ENCODE measurements around the gene CD72.

The CD72 gene

DNA sequence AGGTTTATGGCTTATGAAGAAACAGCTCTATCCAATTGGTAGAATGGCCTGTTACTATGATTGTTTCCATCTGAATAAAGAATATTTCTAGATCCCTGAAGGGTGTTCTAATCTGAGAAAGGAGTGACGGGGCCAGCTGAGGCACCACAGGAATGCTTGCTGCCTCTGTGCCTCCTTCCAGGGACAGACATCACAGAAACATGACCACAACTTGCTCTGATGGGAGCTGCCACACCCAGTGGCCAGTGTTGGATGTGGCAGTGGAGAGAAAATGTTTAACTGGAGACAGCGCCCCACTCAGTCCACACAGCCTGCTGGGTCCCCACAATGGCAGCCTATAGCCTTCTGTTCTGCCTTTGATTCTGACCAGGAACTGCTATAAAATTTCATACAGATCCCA, 51.8 kb downstream of the CD72 start:
- no peak for ATAC-seq
- H3K27ac Mint-ChIP-seq: no peak overlapping the region
- peaks cover 8% of the 10 kb centered on the region for H3K36me3 Mint-ChIP-seq
- H3K4me1 Mint-ChIP-seq: peaks cover 38% of the 10 kb centered on the region
- H3K9me3 Mint-ChIP-seq: no peaks in the 10 kb centered on the region
- H3K4me3 Mint-ChIP-seq: no peak overlapping the region
- H3K27me3 Mint-ChIP-seq: no peaks in the 10 kb centered on the region

DNA sequence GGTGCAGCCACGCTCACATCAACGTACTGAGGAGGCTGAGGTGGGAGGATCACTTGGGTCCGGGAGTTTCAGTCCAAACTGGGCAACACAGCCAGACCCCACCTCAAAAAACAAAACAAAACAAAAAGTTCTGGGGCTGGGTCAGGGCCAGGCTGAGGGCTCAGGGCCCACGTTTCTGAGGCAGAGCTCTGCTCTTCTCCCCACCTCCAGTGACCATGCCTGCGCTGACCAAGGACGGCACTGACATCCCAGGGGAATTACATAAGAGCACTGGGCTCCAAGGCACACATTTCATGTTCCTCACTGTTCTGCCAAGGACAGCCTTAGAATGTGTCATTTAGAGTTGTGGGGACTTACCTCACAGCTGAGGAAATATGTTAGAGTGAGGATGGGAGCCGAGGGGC, 53.6 kb downstream of the CD72 start:
- H3K27me3 Mint-ChIP-seq: no peaks in the 10 kb centered on the region

DNA sequence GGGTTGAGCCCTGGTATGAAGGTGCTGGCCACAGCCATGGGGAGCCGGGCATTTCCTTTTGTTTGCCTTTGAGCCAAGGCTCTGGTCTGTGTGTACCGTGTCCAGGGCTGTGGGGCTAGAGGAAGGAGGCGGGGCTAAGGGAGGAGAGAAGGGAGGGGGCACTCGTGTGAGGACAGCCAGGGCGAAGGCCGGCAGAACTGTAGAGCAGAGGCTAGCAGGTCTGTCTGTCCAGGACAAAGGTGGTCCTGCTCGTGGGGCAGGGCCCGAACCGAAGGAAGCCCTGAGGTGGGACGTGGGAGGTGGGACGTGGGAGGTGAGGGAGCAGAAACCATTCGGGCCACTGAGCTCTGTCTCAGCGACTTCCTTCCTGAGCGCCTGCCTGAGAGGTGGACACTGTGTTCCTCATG, 54.4 kb downstream of the CD72 start:
- Mint-ChIP-seq H3K4me1 (peaks cover 18% of the 10 kb centered on the region), H3K36me3 (peaks cover 8% of the 10 kb centered on the region), H3K27me3 (no peaks in the 10 kb centered on the region), H3K27ac (peak overlapping the region; percentile 49), H3K4me3 (no peak overlapping the region), H3K9me3 (no peaks in the 10 kb centered on the region)
- peak; percentile 46 for ATAC-seq

More for the DNA sequence above, 53.6 kb downstream of the CD72 start:
- Mint-ChIP-seq H3K36me3 (peaks cover 8% of the 10 kb centered on the region), H3K4me3 (no peak overlapping the region), H3K4me1 (peaks cover 22% of the 10 kb centered on the region), H3K27ac (no peak overlapping the region), H3K9me3 (no peaks in the 10 kb centered on the region)
- ATAC-seq: no peak

DNA sequence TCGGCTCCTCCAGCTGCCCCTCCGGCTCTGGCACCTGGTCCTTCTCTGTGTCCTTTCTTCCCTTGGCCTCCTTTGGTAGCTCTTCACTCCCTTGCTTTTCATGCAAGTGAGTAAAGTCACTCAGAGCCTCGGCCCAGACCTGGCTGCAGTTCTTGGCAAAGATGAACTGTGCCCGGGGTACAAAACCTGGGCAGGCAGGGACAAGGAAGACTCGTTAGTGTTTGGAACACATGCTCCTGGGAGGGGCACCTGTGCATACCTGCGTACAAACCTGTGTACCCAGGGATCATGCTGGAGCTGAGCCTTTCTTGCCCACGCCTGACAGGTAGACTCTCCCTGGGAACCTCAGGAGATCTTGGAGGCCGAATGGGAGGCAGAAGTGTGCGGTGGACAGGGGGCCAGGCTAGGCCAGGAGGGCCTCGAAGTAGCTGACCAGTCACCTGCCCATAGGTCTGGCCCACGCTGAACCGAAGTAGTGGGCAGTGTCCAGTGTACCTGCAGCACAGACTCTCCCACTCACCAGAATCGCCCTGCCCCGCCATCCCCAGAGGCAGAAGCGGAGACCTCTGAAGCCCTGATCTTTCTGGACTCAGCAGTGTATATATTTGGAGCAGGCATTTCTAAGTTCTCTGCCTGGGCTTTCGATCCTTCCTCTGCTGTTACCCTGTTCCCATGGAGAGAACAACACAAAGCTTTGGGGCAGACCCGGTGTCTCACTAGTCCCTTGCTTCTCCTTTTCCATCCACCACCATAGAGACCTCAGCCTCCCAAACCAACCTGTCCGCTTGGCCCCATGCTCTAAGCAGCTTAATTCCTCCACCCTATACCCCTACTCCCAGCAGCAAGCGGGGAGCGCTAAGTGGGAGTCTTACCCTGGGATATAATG, 55.1 kb downstream of the CD72 start:
- Mint-ChIP-seq H3K9me3 (no peaks in the 10 kb centered on the region), H3K4me3 (no peak overlapping the region), H3K27ac (peak overlapping the region; percentile 49), H3K4me1 (peaks cover 18% of the 10 kb centered on the region), H3K36me3 (peaks cover 8% of the 10 kb centered on the region), H3K27me3 (no peaks in the 10 kb centered on the region)
- no peak for ATAC-seq

DNA sequence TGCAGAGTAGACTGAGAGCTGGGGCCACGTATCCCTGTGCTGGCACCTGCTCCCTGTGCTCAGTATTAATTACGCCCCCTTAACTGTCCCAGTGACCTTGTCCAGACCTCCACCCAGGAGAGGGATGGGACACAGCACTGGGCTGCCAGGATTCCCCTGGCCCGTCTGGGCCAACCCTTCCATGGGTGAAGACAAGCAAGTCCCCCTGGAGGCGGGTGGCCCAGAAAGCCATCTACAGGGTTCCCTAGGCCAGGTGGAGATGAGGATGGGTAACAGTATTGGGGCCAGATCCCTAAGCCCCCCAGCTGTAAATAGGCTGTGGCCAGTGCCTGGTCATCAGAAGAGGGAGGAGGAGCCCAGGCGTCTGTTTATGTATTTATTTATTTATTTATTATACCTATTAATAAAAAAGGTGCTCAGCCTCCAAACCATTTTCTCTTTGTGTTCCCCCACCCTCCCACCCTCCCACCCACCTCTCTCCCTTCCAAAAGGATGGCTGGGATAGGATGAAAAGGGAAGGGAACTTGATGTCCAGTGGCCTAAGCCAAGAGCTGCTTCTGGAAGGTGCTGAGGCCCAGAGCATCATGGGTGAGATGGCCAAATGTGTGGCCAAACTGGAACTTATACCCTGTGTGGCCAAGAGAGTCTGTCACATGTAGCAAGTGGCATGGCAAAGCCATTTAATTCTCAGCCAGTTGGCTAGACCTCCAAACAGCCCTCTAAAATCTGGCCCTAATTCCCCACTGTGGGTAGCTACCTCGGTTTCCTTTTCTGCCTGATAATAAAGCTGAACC, 56.5 kb downstream of the CD72 start:
- H3K9me3 Mint-ChIP-seq: no peaks in the 10 kb centered on the region
- H3K27me3 Mint-ChIP-seq: no peaks in the 10 kb centered on the region
- H3K27ac Mint-ChIP-seq: no peak overlapping the region
- peaks cover 18% of the 10 kb centered on the region for H3K4me1 Mint-ChIP-seq
- no peak overlapping the region for H3K4me3 Mint-ChIP-seq
- peaks cover 8% of the 10 kb centered on the region for H3K36me3 Mint-ChIP-seq
- no peak for ATAC-seq

DNA sequence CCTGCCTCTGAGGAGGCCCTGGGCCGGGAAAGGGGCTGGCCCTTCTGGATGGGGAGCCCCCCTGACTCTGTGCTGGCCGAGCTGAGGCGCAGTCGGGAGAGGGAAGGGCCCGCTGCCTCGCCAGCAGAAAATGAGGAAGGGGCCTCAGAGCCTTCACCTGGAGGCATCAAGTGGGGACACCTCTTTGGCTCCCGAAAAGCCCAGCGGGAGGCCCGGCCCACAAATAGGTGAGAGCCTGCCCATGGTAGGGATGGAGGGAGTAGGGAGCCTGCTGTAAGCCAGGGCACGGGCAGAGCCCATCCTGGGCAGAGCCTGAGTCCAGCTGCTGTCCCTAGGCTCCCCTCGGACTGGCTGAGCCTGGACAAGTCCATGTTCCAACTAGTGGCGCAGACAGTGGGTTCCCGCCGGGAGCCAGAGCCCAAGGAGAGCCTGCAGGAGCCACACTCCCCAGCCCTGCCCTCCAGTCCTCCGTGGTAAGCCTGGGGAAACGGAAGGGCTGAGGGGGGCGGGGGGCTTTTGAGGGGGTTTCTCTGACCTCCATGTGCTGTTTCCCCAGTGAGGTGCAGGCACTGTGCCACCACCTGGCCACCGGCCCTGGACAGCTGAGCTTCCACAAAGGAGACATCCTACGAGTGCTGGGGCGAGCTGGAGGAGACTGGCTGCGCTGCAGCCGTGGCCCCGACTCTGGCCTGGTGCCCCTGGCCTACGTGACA, 57.4 kb downstream of the CD72 start:
- Mint-ChIP-seq H3K9me3 (no peaks in the 10 kb centered on the region), H3K4me3 (no peak overlapping the region), H3K27ac (no peak overlapping the region), H3K27me3 (no peaks in the 10 kb centered on the region), H3K4me1 (peaks cover 18% of the 10 kb centered on the region), H3K36me3 (peaks cover 8% of the 10 kb centered on the region)
- ATAC-seq: peak; percentile 46

Measured in stimulated activated memory B cell treated with anti-CD40 and anti-IgM and Interleukin-4, amounts not matched to agents 10 μg/mL and 1 μg/mL and 100 μg/mL, for 72 hours (primary cell).